Parathyroid adenoma (tissue), 2 donors: ENCODE results near the gene PBX1.
A peak's percentile ranks its signal among the peaks of the same experiment; 100 is the strongest.

Experiments used
- H2AFZ ChIP-seq: fragments of 300-600 bp; sonication (generic); one replicate; pipeline ENCODE4 v1.7.0; 2017; ENCODE audit warnings: antibody characterized with exemption, mild to moderate bottlenecking
- H3K27ac ChIP-seq: fragments of 300-600 bp; sonication (generic); one replicate; pipeline ENCODE4 v1.7.0; 2017
- H3K27me3 ChIP-seq: fragments of 300-600 bp; sonication (generic); one replicate; pipeline ENCODE4 v1.7.0; 2017; ENCODE audit warnings: low read length; ENCODE audit not compliant: control insufficient read depth, insufficient read depth
- H3K36me3 ChIP-seq: fragments of 300-600 bp; sonication (generic); one replicate; pipeline ENCODE4 v1.7.0; 2017; ENCODE audit warnings: low read length; ENCODE audit not compliant: control insufficient read depth, insufficient read depth
- H3K4me1 ChIP-seq: fragments of 300-600 bp; sonication (generic); one replicate; pipeline ENCODE4 v1.7.0; 2017; ENCODE audit warnings: control low read depth
- H3K4me2 ChIP-seq: fragments of 300-600 bp; sonication (generic); one replicate; pipeline ENCODE4 v1.7.0; 2017; ENCODE audit warnings: low read length
- H3K4me3 ChIP-seq: fragments of 300-600 bp; sonication (generic); one replicate; pipeline ENCODE4 v1.7.0; 2017; ENCODE audit warnings: low read depth, low read length
- H3K79me2 ChIP-seq: fragments of 300-600 bp; sonication (generic); one replicate; pipeline ENCODE4 v1.7.0; 2017; ENCODE audit warnings: control low read depth
- H3K9ac ChIP-seq: fragments of 300-600 bp; sonication (generic); one replicate; pipeline ENCODE4 v1.7.0; 2017; ENCODE audit warnings: mild to moderate bottlenecking
- H3K9me3 ChIP-seq: fragments of 300-600 bp; sonication (generic); one replicate; pipeline ENCODE4 v1.7.0; 2017; ENCODE audit warnings: low read length; ENCODE audit not compliant: control insufficient read depth
- CTCF ChIP-seq: fragments of 300-600 bp; sonication (generic); IDR thresholded peaks from one replicate; pipeline ENCODE4 v1.7.0; 2017; ENCODE audit warnings: antibody characterized with exemption, mild to moderate bottlenecking
- donor health status: primary hyperparathyroidism.

Gene PBX1

GRCh38 chr1:164703463-164703862 is 144.5 kb downstream of the PBX1 start:
- Histone ChIP-seq H3K27me3 (no peaks in the 10 kb centered on the region), H2AFZ (peak overlapping the region; percentile 8), H3K27ac (peak overlapping the region; percentile 67), H3K79me2 (no peaks in the 10 kb centered on the region), H3K36me3 (no peaks in the 10 kb centered on the region), H3K4me2 (no peak overlapping the region), H3K4me1 (peaks cover 28% of the 10 kb centered on the region), H3K9me3 (no peaks in the 10 kb centered on the region), H3K4me3 (no peak overlapping the region), H3K9ac (no peak overlapping the region)
- no peak for TF ChIP-seq CTCF

GRCh38 chr1:164703960-164704411 is 145.0 kb downstream of the PBX1 start:
- Histone ChIP-seq H3K4me2 (no peak overlapping the region), H3K9me3 (no peaks in the 10 kb centered on the region), H3K9ac (no peak overlapping the region), H2AFZ (peak overlapping the region; percentile 8), H3K4me1 (peaks cover 32% of the 10 kb centered on the region), H3K79me2 (no peaks in the 10 kb centered on the region), H3K4me3 (no peak overlapping the region), H3K36me3 (no peaks in the 10 kb centered on the region), H3K27me3 (no peaks in the 10 kb centered on the region), H3K27ac (peak overlapping the region; percentile 67)
- TF ChIP-seq CTCF, result no peak

- H3K9me3 ChIP-seq, result no peaks in the 10 kb centered on the region
- peaks cover 37% of the 10 kb centered on the region for H3K4me1 ChIP-seq
- H3K9ac ChIP-seq, result no peak overlapping the region
- no peaks in the 10 kb centered on the region for H3K27me3 ChIP-seq
- no peak overlapping the region for H2AFZ ChIP-seq
- H3K79me2 ChIP-seq, result no peaks in the 10 kb centered on the region
- H3K27ac ChIP-seq, result no peak overlapping the region
- no peak overlapping the region for H3K4me3 ChIP-seq
- no peaks in the 10 kb centered on the region for H3K36me3 ChIP-seq
- TF ChIP-seq CTCF, result peak; percentile 24
- no peak overlapping the region for H3K4me2 ChIP-seq
Observed at GRCh38 chr1:164704954-164705353, 146.0 kb downstream of the PBX1 start.

- no peak overlapping the region for H3K9ac ChIP-seq
- peak overlapping the region; percentile 87 for H3K27ac ChIP-seq
- peaks cover 39% of the 10 kb centered on the region for H3K4me1 ChIP-seq
- no peaks in the 10 kb centered on the region for H3K36me3 ChIP-seq
- H3K27me3 ChIP-seq, result no peaks in the 10 kb centered on the region
- H3K4me2 ChIP-seq, result no peak overlapping the region
- no peak for TF ChIP-seq CTCF
- H3K79me2 ChIP-seq, result peaks cover 4% of the 10 kb centered on the region
- no peaks in the 10 kb centered on the region for H3K9me3 ChIP-seq
- H2AFZ ChIP-seq, result no peak overlapping the region
- H3K4me3 ChIP-seq, result no peak overlapping the region
Observed at GRCh38 chr1:164706606-164706987, 147.6 kb downstream of the PBX1 start.

GRCh38 chr1:164707868-164708331 is 148.9 kb downstream of the PBX1 start:
- H3K79me2 ChIP-seq, result peaks cover 10% of the 10 kb centered on the region
- H3K4me2 ChIP-seq, result peak overlapping the region; percentile 31
- no peak overlapping the region for H3K4me3 ChIP-seq
- peak overlapping the region; percentile 87 for H3K27ac ChIP-seq
- H3K4me1 ChIP-seq, result peaks cover 50% of the 10 kb centered on the region
- H2AFZ ChIP-seq, result peak overlapping the region; percentile 46
- H3K9ac ChIP-seq, result no peak overlapping the region
- TF ChIP-seq CTCF, result no peak
- H3K36me3 ChIP-seq, result no peaks in the 10 kb centered on the region
- no peaks in the 10 kb centered on the region for H3K9me3 ChIP-seq
- H3K27me3 ChIP-seq, result no peaks in the 10 kb centered on the region
